SHP77 (cell line): ENCODE data around the gene COMMD9.

Experiments
- DNase-seq, 2 experiments: peaks; one replicate each; lab custom pipeline; 2025; lab: John Stamatoyannopoulos, UW

COMMD9 gene

GRCh38 chr11:36257351-36257750 lies 31.9 kb downstream of the COMMD9 start:
- DNase-seq, result no peak

GRCh38 chr11:36254713-36255112 lies 34.5 kb downstream of the COMMD9 start:
- DNase-seq, result no peak

- DNase-seq, result no peak
Observed at GRCh38 chr11:36253238-36253637, 36.0 kb downstream of the COMMD9 start.

- no peak for DNase-seq
Observed at GRCh38 chr11:36251823-36252222, 37.4 kb downstream of the COMMD9 start.

- DNase-seq, result no peak
Observed at GRCh38 chr11:36249246-36249645, 40.0 kb downstream of the COMMD9 start.

- DNase-seq, result no peak
Observed at GRCh38 chr11:36248436-36248835, 40.8 kb downstream of the COMMD9 start.

GRCh38 chr11:36247493-36247892 lies 41.7 kb downstream of the COMMD9 start:
- no peak for DNase-seq

- no peak for DNase-seq
Observed at GRCh38 chr11:36243641-36244040, 45.6 kb downstream of the COMMD9 start.

GRCh38 chr11:36241497-36241896 lies 47.7 kb downstream of the COMMD9 start:
- no peak for DNase-seq

GRCh38 chr11:36240801-36241200 lies 48.4 kb downstream of the COMMD9 start:
- DNase-seq, result no peak

GRCh38 chr11:36240173-36240572 lies 49.1 kb downstream of the COMMD9 start:
- DNase-seq, result no peak

- DNase-seq, result no peak
Observed at GRCh38 chr11:36239636-36240035, 49.6 kb downstream of the COMMD9 start.

GRCh38 chr11:36238881-36239280 lies 50.3 kb downstream of the COMMD9 start:
- no peak for DNase-seq

- DNase-seq, result no peak
Observed at GRCh38 chr11:36238036-36238631, 51.1 kb downstream of the COMMD9 start.

GRCh38 chr11:36237391-36237790 lies 51.8 kb downstream of the COMMD9 start:
- no peak for DNase-seq

GRCh38 chr11:36235750-36236149 lies 53.5 kb downstream of the COMMD9 start:
- DNase-seq, result no peak

GRCh38 chr11:36234825-36235224 lies 54.4 kb downstream of the COMMD9 start:
- DNase-seq, result no peak

GRCh38 chr11:36233204-36233603 lies 56.0 kb downstream of the COMMD9 start:
- DNase-seq, result no peak

GRCh38 chr11:36230779-36231699 lies 58.2 kb downstream of the COMMD9 start:
- DNase-seq, result no peak

- no peak for DNase-seq
Observed at GRCh38 chr11:36229091-36229705, 60.0 kb downstream of the COMMD9 start.

- no peak for DNase-seq
Observed at GRCh38 chr11:36228689-36229088, 60.5 kb downstream of the COMMD9 start.

- no peak for DNase-seq
Observed at GRCh38 chr11:36227044-36227443, 62.2 kb downstream of the COMMD9 start.
